Measurements from ENCODE around the gene TRIM33.

GRCh38 chr1:114458237-114458777 is 52.7 kb downstream of the TRIM33 start:
- TF ChIP-seq, protein P1, sequence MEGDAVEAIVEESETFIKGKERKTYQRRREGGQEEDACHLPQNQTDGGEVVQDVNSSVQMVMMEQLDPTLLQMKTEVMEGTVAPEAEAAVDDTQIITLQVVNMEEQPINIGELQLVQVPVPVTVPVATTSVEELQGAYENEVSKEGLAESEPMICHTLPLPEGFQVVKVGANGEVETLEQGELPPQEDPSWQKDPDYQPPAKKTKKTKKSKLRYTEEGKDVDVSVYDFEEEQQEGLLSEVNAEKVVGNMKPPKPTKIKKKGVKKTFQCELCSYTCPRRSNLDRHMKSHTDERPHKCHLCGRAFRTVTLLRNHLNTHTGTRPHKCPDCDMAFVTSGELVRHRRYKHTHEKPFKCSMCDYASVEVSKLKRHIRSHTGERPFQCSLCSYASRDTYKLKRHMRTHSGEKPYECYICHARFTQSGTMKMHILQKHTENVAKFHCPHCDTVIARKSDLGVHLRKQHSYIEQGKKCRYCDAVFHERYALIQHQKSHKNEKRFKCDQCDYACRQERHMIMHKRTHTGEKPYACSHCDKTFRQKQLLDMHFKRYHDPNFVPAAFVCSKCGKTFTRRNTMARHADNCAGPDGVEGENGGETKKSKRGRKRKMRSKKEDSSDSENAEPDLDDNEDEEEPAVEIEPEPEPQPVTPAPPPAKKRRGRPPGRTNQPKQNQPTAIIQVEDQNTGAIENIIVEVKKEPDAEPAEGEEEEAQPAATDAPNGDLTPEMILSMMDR (IDR thresholded peaks at IDR 0.05; ENCODE audit: poor library complexity) = no peak
- no peak for TF ChIP-seq EZH2 (IDR thresholded peaks at IDR 0.05; ENCODE audit: borderline replicate concordance)
